ENCODE results near the gene KRT8. TPM values are rescaled to one million over a fixed set of nuclear protein-coding genes. Genes with fewer than 3 reads are reported as not detected.

KRT8 gene
- total RNA-seq, 1 donor from 2014 or later = 2,570 TPM

DNA sequence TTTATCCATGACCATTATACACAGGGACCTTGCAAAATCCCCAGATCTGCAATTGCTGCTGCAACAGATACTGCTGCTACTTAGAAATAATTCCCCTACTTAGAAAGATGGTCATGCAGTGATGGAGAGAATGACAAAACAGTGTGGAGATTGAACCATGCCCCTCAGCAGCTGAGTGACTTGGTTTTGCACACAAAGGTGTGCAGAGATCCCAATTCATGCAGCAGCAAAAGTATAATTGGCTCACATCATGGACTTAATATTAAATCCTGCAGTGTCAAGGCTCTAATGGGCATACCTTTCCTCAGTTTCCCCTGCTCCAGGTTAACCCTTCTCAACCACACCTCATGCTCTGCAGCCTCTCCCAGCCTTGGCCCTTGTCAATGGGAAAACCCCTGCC is 53.1 kb downstream of the KRT8 start:
- Histone ChIP-seq H4K20me1 (ENCODE audit: insufficient read depth, low read length) (no peaks in the 10 kb centered on the region), H3K4me1 (ENCODE audit: insufficient read depth, low read length) (peaks cover 7% of the 10 kb centered on the region), H3K79me2 (ENCODE audit: insufficient read depth, low read length) (no peaks in the 10 kb centered on the region), H3K4me2 (ENCODE audit: low read length) (no peak overlapping the region), H3K27me3 (ENCODE audit: insufficient read depth, low read length) (peaks cover 2% of the 10 kb centered on the region), H3K9me3 (ENCODE audit: insufficient read depth, low read depth, low read length) (no peaks in the 10 kb centered on the region), H3K4me3 (ENCODE audit: insufficient read depth, low read depth, low read length) (no peak overlapping the region), H3K27ac (ENCODE audit: low read depth, low read length) (no peak overlapping the region), H3K36me3 (ENCODE audit: insufficient read depth, low read length) (no peaks in the 10 kb centered on the region), H2AFZ (ENCODE audit: low read depth, low read length) (no peak overlapping the region), H3K9ac (ENCODE audit: low read length) (no peak overlapping the region)
- no peak for FAIRE-seq
- peaks cover 57% of the 10 kb centered on the region for H3K27me3 Mint-ChIP-seq (ENCODE audit: low read depth, unreplicated experiment)
- H3K9me3 Mint-ChIP-seq (ENCODE audit: unreplicated experiment) = peaks cover 7% of the 10 kb centered on the region
- peaks cover 1% of the 10 kb centered on the region for H3K36me3 Mint-ChIP-seq (ENCODE audit: low read depth, unreplicated experiment)
- TF ChIP-seq CTCF (IDR thresholded peaks at IDR 0.05; ENCODE audit: insufficient read depth, low read depth, low read length) (no peak), EZH2 (IDR thresholded peaks at IDR 0.05; ENCODE audit: insufficient read depth, low read length) (no peak)
- H3K4me1 Mint-ChIP-seq (ENCODE audit: low read depth, unreplicated experiment) = no peaks in the 10 kb centered on the region
- no peak overlapping the region for H3K27ac Mint-ChIP-seq (ENCODE audit: unreplicated experiment)
- no peak overlapping the region for H3K4me3 Mint-ChIP-seq (ENCODE audit: unreplicated experiment)
- no peak for DNase-seq (ENCODE audit: low read depth)

- H2AFZ ChIP-seq (ENCODE audit: low read depth, low read length) = no peak overlapping the region
- H3K4me3 ChIP-seq (ENCODE audit: insufficient read depth, low read depth, low read length) = no peak overlapping the region
- H3K4me1 Mint-ChIP-seq (ENCODE audit: low read depth, unreplicated experiment) = no peaks in the 10 kb centered on the region
- DNase-seq (ENCODE audit: low read depth) (no peak), FAIRE-seq (no peak)
- no peak overlapping the region for H3K4me2 ChIP-seq (ENCODE audit: low read length)
- no peaks in the 10 kb centered on the region for H3K36me3 ChIP-seq (ENCODE audit: insufficient read depth, low read length)
- no peak for TF ChIP-seq CTCF (IDR thresholded peaks at IDR 0.05; ENCODE audit: insufficient read depth, low read depth, low read length)
- TF ChIP-seq EZH2 (IDR thresholded peaks at IDR 0.05; ENCODE audit: insufficient read depth, low read length) = no peak
- no peaks in the 10 kb centered on the region for H3K79me2 ChIP-seq (ENCODE audit: insufficient read depth, low read length)
- no peak overlapping the region for H3K4me3 Mint-ChIP-seq (ENCODE audit: unreplicated experiment)
- H3K27me3 ChIP-seq (ENCODE audit: insufficient read depth, low read length) = peaks cover 2% of the 10 kb centered on the region
- H3K27me3 Mint-ChIP-seq (ENCODE audit: low read depth, unreplicated experiment) = peaks cover 64% of the 10 kb centered on the region
- H3K9me3 ChIP-seq (ENCODE audit: insufficient read depth, low read depth, low read length) = no peaks in the 10 kb centered on the region
- peaks cover 7% of the 10 kb centered on the region for H3K4me1 ChIP-seq (ENCODE audit: insufficient read depth, low read length)
- no peak overlapping the region for H3K27ac Mint-ChIP-seq (ENCODE audit: unreplicated experiment)
- H3K9ac ChIP-seq (ENCODE audit: low read length) = no peak overlapping the region
- H3K36me3 Mint-ChIP-seq (ENCODE audit: low read depth, unreplicated experiment) = peaks cover 1% of the 10 kb centered on the region
- no peak overlapping the region for H3K27ac ChIP-seq (ENCODE audit: low read depth, low read length)
- peaks cover 7% of the 10 kb centered on the region for H3K9me3 Mint-ChIP-seq (ENCODE audit: unreplicated experiment)
- no peaks in the 10 kb centered on the region for H4K20me1 ChIP-seq (ENCODE audit: insufficient read depth, low read length)
These were observed 54.2 kb downstream of the KRT8 start for GRCh38 chr12:52850681-52851080.

DNA sequence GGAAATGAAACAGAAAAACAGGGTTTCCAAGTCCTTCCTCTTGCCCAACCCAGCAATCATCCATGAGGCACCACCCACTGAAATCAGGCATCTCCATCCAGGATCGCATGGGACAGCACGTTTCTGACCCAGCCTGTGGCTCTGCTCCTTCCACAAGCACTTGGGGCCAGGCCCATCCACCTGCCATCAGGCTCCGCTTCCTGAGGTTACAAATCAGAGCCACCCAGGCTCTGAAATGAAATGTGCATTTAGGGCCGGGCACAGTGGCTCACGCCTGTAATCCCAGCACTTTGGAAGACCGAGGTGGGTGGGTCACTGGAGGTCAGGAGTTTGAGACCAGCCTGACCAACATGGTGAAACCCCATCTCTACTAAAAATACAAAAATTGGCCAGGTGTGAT is 55.4 kb downstream of the KRT8 start:
- H3K27ac Mint-ChIP-seq (ENCODE audit: unreplicated experiment) = no peak overlapping the region
- no peak overlapping the region for H3K4me3 Mint-ChIP-seq (ENCODE audit: unreplicated experiment)
- H3K4me3 ChIP-seq (ENCODE audit: insufficient read depth, low read depth, low read length) = no peak overlapping the region
- FAIRE-seq = no peak
- peaks cover 7% of the 10 kb centered on the region for H3K4me1 ChIP-seq (ENCODE audit: insufficient read depth, low read length)
- H3K27me3 ChIP-seq (ENCODE audit: insufficient read depth, low read length) = peaks cover 2% of the 10 kb centered on the region
- DNase-seq (ENCODE audit: low read depth) = no peak
- H2AFZ ChIP-seq (ENCODE audit: low read depth, low read length) = no peak overlapping the region
- TF ChIP-seq EZH2 (IDR thresholded peaks at IDR 0.05; ENCODE audit: insufficient read depth, low read length) (no peak), CTCF (IDR thresholded peaks at IDR 0.05; ENCODE audit: insufficient read depth, low read depth, low read length) (no peak)
- H3K4me1 Mint-ChIP-seq (ENCODE audit: low read depth, unreplicated experiment) = no peaks in the 10 kb centered on the region
- H3K36me3 ChIP-seq (ENCODE audit: insufficient read depth, low read length) = no peaks in the 10 kb centered on the region
- H3K36me3 Mint-ChIP-seq (ENCODE audit: low read depth, unreplicated experiment) = peaks cover 1% of the 10 kb centered on the region
- no peaks in the 10 kb centered on the region for H3K9me3 ChIP-seq (ENCODE audit: insufficient read depth, low read depth, low read length)
- H3K27me3 Mint-ChIP-seq (ENCODE audit: low read depth, unreplicated experiment) = peaks cover 70% of the 10 kb centered on the region
- H3K79me2 ChIP-seq (ENCODE audit: insufficient read depth, low read length) = no peaks in the 10 kb centered on the region
- H3K9me3 Mint-ChIP-seq (ENCODE audit: unreplicated experiment) = peaks cover 10% of the 10 kb centered on the region
- no peak overlapping the region for H3K9ac ChIP-seq (ENCODE audit: low read length)
- no peak overlapping the region for H3K27ac ChIP-seq (ENCODE audit: low read depth, low read length)
- H4K20me1 ChIP-seq (ENCODE audit: insufficient read depth, low read length) = no peaks in the 10 kb centered on the region
- no peak overlapping the region for H3K4me2 ChIP-seq (ENCODE audit: low read length)
